K562 (cell line): ENCODE measurements around the gene MRPS6. TPM values are rescaled to one million over a fixed set of nuclear protein-coding genes. Genes with fewer than 3 reads are reported as not detected.

Experiments used
- BRCA1 ChIP-seq, 2 experiments: fragments of 450-650 bp in 1 of 2; sonication (generic) in 1 of 2; formaldehyde crosslinking in 1 of 2; IDR thresholded peaks; 2 replicates each; pipeline versions ENCODE4 v1.5.0 to v1.6.1; 2017 to 2020; ENCODE audit warnings: mild to moderate bottlenecking in 1 of 2, missing genetic modification reagents in 1 of 2
- EHMT2 ChIP-seq: fragments of 450-650 bp; IDR thresholded peaks from 2 replicates; pipeline ENCODE4 v1.6.1; 2018; ENCODE audit warnings: antibody characterized with exemption
- JUNB ChIP-seq: fragments of 450-650 bp; formaldehyde crosslinking; conservative IDR thresholded peaks from 2 replicates; pipeline ENCODE4 v1.4.0; 2020; ENCODE audit warnings: mild to moderate bottlenecking
- SMARCA4 ChIP-seq: fragments of 450-650 bp; IDR thresholded peaks from 2 replicates; pipeline ENCODE4 v1.6.1; 2016
- SRF ChIP-seq, 2 experiments: fragments of 250-450, 450-650 bp in 1 of 2; sonication (Bioruptor Pico) in 1 of 2; sonication (generic) in 1 of 2; formaldehyde crosslinking; IDR thresholded peaks; 2 replicates each; pipeline versions ENCODE4 v1.5.0 to v1.5.1; 2020 to 2022; ENCODE audit warnings: mild to moderate bottlenecking in 1 of 2, missing genetic modification reagents in 1 of 2
- ZNF140 ChIP-seq: fragments of 250-450 bp; sonication (Bioruptor Pico); IDR thresholded peaks from 2 replicates; pipeline ENCODE4 v1.8.0; 2021; ENCODE audit warnings: moderate library complexity, mild to moderate bottlenecking, inconsistent platforms
- ZNF77 ChIP-seq: fragments of 250-450 bp; sonication (Bioruptor Pico); IDR thresholded peaks from 2 replicates; pipeline ENCODE4 v1.5.0; 2020
- polyA plus RNA-seq, 8 experiments: library from polyadenylated mRNA; depleted of rRNA in 4 of 8; stranded (reverse) in 5 of 8; unstranded in 3 of 8; fragments of >200 nt; fragmentation: Nextera tagmentation in 2 of 8; fragmentation: Illumina TruSeq in 1 of 8; extraction: Ambion mirVana in 2 of 8; extraction: Trizol in 1 of 8; gene quantifications; 2 replicates each; pipeline versions ENCODE4 v1.2.1 to v1.2.3, GENCODE V29; 2011 to 2014; ENCODE audit warnings: inconsistent platforms in 1 of 8, missing spikeins in 1 of 8
- total RNA-seq, 7 experiments: library from RNA; depleted of rRNA in 6 of 7; stranded (reverse); fragments of >200 nt in 6 of 7; fragmentation: Illumina TruSeq in 2 of 7; extraction: Trizol in 2 of 7; gene quantifications; 2 replicates each; pipeline versions ENCODE4 v1.2.1 to v1.2.3, GENCODE V29; 2011 to 2021; ENCODE audit warnings: low replicate concordance in 1 of 7
- TF ChIP-seq, protein P1 (sequence below): fragments of 200-600 bp; sonication (generic); IDR thresholded peaks from one replicate; pipeline ENCODE4 v1.6.1; 2012; ENCODE audit warnings: mild to moderate bottlenecking, low read depth, low read length, inconsistent platforms
- TF ChIP-seq, protein P2 (sequence below): sonication (generic); formaldehyde crosslinking; IDR thresholded peaks from 2 replicates; pipeline ENCODE4 v1.8.0; 2023; ENCODE audit warnings: mild to moderate bottlenecking, missing genetic modification reagents
- TF ChIP-seq, protein P3 (sequence below): fragments of 250-450 bp; sonication (Bioruptor Pico); IDR thresholded peaks from 2 replicates; pipeline ENCODE4 v1.9.0; 2021; ENCODE audit warnings: mild to moderate bottlenecking, inconsistent platforms

Gene MRPS6
- total and polyA plus RNA-seq, 9 of the 15 experiments (the other 6 are each of a cell fraction or from before 2014, with no cell fraction given) = 26.1 to 72.0 (median 39.3) TPM

- TF ChIP-seq, protein P1, sequence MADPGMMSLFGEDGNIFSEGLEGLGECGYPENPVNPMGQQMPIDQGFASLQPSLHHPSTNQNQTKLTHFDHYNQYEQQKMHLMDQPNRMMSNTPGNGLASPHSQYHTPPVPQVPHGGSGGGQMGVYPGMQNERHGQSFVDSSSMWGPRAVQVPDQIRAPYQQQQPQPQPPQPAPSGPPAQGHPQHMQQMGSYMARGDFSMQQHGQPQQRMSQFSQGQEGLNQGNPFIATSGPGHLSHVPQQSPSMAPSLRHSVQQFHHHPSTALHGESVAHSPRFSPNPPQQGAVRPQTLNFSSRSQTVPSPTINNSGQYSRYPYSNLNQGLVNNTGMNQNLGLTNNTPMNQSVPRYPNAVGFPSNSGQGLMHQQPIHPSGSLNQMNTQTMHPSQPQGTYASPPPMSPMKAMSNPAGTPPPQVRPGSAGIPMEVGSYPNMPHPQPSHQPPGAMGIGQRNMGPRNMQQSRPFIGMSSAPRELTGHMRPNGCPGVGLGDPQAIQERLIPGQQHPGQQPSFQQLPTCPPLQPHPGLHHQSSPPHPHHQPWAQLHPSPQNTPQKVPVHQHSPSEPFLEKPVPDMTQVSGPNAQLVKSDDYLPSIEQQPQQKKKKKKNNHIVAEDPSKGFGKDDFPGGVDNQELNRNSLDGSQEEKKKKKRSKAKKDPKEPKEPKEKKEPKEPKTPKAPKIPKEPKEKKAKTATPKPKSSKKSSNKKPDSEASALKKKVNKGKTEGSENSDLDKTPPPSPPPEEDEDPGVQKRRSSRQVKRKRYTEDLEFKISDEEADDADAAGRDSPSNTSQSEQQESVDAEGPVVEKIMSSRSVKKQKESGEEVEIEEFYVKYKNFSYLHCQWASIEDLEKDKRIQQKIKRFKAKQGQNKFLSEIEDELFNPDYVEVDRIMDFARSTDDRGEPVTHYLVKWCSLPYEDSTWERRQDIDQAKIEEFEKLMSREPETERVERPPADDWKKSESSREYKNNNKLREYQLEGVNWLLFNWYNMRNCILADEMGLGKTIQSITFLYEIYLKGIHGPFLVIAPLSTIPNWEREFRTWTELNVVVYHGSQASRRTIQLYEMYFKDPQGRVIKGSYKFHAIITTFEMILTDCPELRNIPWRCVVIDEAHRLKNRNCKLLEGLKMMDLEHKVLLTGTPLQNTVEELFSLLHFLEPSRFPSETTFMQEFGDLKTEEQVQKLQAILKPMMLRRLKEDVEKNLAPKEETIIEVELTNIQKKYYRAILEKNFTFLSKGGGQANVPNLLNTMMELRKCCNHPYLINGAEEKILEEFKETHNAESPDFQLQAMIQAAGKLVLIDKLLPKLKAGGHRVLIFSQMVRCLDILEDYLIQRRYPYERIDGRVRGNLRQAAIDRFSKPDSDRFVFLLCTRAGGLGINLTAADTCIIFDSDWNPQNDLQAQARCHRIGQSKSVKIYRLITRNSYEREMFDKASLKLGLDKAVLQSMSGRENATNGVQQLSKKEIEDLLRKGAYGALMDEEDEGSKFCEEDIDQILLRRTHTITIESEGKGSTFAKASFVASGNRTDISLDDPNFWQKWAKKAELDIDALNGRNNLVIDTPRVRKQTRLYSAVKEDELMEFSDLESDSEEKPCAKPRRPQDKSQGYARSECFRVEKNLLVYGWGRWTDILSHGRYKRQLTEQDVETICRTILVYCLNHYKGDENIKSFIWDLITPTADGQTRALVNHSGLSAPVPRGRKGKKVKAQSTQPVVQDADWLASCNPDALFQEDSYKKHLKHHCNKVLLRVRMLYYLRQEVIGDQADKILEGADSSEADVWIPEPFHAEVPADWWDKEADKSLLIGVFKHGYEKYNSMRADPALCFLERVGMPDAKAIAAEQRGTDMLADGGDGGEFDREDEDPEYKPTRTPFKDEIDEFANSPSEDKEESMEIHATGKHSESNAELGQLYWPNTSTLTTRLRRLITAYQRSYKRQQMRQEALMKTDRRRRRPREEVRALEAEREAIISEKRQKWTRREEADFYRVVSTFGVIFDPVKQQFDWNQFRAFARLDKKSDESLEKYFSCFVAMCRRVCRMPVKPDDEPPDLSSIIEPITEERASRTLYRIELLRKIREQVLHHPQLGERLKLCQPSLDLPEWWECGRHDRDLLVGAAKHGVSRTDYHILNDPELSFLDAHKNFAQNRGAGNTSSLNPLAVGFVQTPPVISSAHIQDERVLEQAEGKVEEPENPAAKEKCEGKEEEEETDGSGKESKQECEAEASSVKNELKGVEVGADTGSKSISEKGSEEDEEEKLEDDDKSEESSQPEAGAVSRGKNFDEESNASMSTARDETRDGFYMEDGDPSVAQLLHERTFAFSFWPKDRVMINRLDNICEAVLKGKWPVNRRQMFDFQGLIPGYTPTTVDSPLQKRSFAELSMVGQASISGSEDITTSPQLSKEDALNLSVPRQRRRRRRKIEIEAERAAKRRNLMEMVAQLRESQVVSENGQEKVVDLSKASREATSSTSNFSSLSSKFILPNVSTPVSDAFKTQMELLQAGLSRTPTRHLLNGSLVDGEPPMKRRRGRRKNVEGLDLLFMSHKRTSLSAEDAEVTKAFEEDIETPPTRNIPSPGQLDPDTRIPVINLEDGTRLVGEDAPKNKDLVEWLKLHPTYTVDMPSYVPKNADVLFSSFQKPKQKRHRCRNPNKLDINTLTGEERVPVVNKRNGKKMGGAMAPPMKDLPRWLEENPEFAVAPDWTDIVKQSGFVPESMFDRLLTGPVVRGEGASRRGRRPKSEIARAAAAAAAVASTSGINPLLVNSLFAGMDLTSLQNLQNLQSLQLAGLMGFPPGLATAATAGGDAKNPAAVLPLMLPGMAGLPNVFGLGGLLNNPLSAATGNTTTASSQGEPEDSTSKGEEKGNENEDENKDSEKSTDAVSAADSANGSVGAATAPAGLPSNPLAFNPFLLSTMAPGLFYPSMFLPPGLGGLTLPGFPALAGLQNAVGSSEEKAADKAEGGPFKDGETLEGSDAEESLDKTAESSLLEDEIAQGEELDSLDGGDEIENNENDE = no peak
- no peak for TF ChIP-seq SMARCA4
- TF ChIP-seq JUNB (CRISPR knock-in tag) = no peak
- TF ChIP-seq, protein P2, sequence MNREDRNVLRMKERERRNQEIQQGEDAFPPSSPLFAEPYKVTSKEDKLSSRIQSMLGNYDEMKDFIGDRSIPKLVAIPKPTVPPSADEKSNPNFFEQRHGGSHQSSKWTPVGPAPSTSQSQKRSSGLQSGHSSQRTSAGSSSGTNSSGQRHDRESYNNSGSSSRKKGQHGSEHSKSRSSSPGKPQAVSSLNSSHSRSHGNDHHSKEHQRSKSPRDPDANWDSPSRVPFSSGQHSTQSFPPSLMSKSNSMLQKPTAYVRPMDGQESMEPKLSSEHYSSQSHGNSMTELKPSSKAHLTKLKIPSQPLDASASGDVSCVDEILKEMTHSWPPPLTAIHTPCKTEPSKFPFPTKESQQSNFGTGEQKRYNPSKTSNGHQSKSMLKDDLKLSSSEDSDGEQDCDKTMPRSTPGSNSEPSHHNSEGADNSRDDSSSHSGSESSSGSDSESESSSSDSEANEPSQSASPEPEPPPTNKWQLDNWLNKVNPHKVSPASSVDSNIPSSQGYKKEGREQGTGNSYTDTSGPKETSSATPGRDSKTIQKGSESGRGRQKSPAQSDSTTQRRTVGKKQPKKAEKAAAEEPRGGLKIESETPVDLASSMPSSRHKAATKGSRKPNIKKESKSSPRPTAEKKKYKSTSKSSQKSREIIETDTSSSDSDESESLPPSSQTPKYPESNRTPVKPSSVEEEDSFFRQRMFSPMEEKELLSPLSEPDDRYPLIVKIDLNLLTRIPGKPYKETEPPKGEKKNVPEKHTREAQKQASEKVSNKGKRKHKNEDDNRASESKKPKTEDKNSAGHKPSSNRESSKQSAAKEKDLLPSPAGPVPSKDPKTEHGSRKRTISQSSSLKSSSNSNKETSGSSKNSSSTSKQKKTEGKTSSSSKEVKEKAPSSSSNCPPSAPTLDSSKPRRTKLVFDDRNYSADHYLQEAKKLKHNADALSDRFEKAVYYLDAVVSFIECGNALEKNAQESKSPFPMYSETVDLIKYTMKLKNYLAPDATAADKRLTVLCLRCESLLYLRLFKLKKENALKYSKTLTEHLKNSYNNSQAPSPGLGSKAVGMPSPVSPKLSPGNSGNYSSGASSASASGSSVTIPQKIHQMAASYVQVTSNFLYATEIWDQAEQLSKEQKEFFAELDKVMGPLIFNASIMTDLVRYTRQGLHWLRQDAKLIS (CRISPR knock-in tag) = no peak
- no peak for TF ChIP-seq ZNF77 (CRISPR knock-in tag)
- TF ChIP-seq EHMT2 = no peak
- TF ChIP-seq SRF (CRISPR knock-in tag; IDR thresholded peaks at IDR 0.05) = no peak
- TF ChIP-seq ZNF140 (CRISPR knock-in tag) = no peak
- TF ChIP-seq, protein P3, sequence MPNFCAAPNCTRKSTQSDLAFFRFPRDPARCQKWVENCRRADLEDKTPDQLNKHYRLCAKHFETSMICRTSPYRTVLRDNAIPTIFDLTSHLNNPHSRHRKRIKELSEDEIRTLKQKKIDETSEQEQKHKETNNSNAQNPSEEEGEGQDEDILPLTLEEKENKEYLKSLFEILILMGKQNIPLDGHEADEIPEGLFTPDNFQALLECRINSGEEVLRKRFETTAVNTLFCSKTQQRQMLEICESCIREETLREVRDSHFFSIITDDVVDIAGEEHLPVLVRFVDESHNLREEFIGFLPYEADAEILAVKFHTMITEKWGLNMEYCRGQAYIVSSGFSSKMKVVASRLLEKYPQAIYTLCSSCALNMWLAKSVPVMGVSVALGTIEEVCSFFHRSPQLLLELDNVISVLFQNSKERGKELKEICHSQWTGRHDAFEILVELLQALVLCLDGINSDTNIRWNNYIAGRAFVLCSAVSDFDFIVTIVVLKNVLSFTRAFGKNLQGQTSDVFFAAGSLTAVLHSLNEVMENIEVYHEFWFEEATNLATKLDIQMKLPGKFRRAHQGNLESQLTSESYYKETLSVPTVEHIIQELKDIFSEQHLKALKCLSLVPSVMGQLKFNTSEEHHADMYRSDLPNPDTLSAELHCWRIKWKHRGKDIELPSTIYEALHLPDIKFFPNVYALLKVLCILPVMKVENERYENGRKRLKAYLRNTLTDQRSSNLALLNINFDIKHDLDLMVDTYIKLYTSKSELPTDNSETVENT (CRISPR knock-in tag) = no peak
- no peak for TF ChIP-seq BRCA1 (IDR thresholded peaks at IDR 0.05)
- TF ChIP-seq BRCA1 (CRISPR knock-in tag; IDR thresholded peaks at IDR 0.05) = no peak
Measured at GRCh38 chr21:34027721-34028461, 45.5 kb upstream of the MRPS6 start (continued).
